ENCODE data around the gene CGB3. TPM values are rescaled to one million over a fixed set of nuclear protein-coding genes. Genes with fewer than 3 reads are reported as not detected.
"Not testable (repeated sequence)": the region's sequence is repeated elsewhere in the genome, so short reads cannot be mapped to it uniquely, and the experiment has no call there.

Gene CGB3
- total RNA-seq, 1 experiment from 2014 or later, result not detected

- POLR2A ChIA-PET (ENCODE audit: unreplicated experiment), result no interaction called here
- no peak overlapping the region for H3K4me3 ChIP-seq (ENCODE audit: low read length)
- no peaks in the 10 kb centered on the region for H3K36me3 ChIP-seq (ENCODE audit: low read depth, low read length)
- H3K4me1 ChIP-seq (ENCODE audit: insufficient read depth, low read length), result peaks cover 4% of the 10 kb centered on the region; the same call in 1 of the 2 replicates
- BruUV-seq (replicated peaks), result no TSS peak
- CTCF ChIA-PET, result no interaction called here
- H3K9me2 ChIP-seq (replicated peaks; ENCODE audit: low read length), result no peaks in the 10 kb centered on the region
- H3K79me2 ChIP-seq (ENCODE audit: low read length), result no peaks in the 10 kb centered on the region
- no peaks in the 10 kb centered on the region for H3K27me3 ChIP-seq (ENCODE audit: low read length)
- TF ChIP-seq EZH2 (IDR thresholded peaks at IDR 0.05; ENCODE audit: low read length, unreplicated experiment) (no peak), CTCF (conservative IDR thresholded peaks at IDR 0.05; ENCODE audit: low read depth, low read length) (no peak), EZH2phosphoT487 (IDR thresholded peaks at IDR 0.05; ENCODE audit: borderline replicate concordance, low read length) (no peak)
- H3K9me3 ChIP-seq (ENCODE audit: low read length), result no peaks in the 10 kb centered on the region
- no peak overlapping the region for H2AFZ ChIP-seq (ENCODE audit: low read length)
- no peaks in the 10 kb centered on the region for H3F3A ChIP-seq (ENCODE audit: low read length, unreplicated experiment)
- no peaks in the 10 kb centered on the region for H4K20me1 ChIP-seq (ENCODE audit: low read length)
- intact Hi-C loops (cut with micrococcal nuclease), result no loop called here
- H3K27ac ChIP-seq (ENCODE audit: low read length), result no peak overlapping the region
- no peak overlapping the region for H3K4me2 ChIP-seq (ENCODE audit: low read length)
- DNase-seq (no peak), ATAC-seq (no peak)
- H3K9ac ChIP-seq (ENCODE audit: low read length), result no peak overlapping the region
Measured at GRCh38 chr19:49058562-49058961, 34.4 kb upstream of the CGB3 start.

- intact Hi-C loops (cut with micrococcal nuclease), result no loop called here
- Histone ChIP-seq H4K20me1 (ENCODE audit: low read length) (no peaks in the 10 kb centered on the region), H2AFZ (ENCODE audit: low read length) (peak within 1 kb of the TSS; percentile 85), H3K9ac (ENCODE audit: low read length) (0 out of 2 replicates have a peak within 1 kb of the TSS, but pooled peaks have one; percentile 12), H3K36me3 (ENCODE audit: low read depth, low read length) (no peaks in the 10 kb centered on the region), H3K27ac (ENCODE audit: low read length) (no peak within 1 kb of the TSS), H3K9me3 (ENCODE audit: low read length) (no peaks in the 10 kb centered on the region), H3K27me3 (ENCODE audit: low read length) (no peaks in the 10 kb centered on the region), H3K79me2 (ENCODE audit: low read length) (no peaks in the 10 kb centered on the region), H3F3A (ENCODE audit: low read length, unreplicated experiment) (no peaks in the 10 kb centered on the region), H3K4me1 (ENCODE audit: insufficient read depth, low read length) (peaks cover 4% of the 10 kb centered on the region; the same call in 1 of the 2 replicates), H3K9me2 (replicated peaks; ENCODE audit: low read length) (no peaks in the 10 kb centered on the region), H3K4me2 (ENCODE audit: low read length) (peak within 1 kb of the TSS; percentile 96), H3K4me3 (ENCODE audit: low read length) (peak within 1 kb of the TSS; percentile 71)
- DNase-seq (peak; percentile 70), ATAC-seq (peak; percentile 75)
- CTCF ChIA-PET, result interaction anchor here (0.5 to 0.9 kb wide), 2 partner anchors 16 to 86 kb away, joined by 3 read pairs; no protein-coding TSS in a partner anchor
- no TSS peak for BruUV-seq (replicated peaks)
- TF ChIP-seq EZH2phosphoT487 (IDR thresholded peaks at IDR 0.05; ENCODE audit: borderline replicate concordance, low read length), result no peak
- TF ChIP-seq CTCF (conservative IDR thresholded peaks at IDR 0.05; ENCODE audit: low read depth, low read length), result no peak
- TF ChIP-seq EZH2 (IDR thresholded peaks at IDR 0.05; ENCODE audit: low read length, unreplicated experiment), result no peak
- POLR2A ChIA-PET (ENCODE audit: unreplicated experiment), result interaction anchor here (1.0 kb wide), 1 partner anchor 64 kb away, joined by 4 read pairs; the partner anchor contains the start of genes GYS1 and RUVBL2
Measured at GRCh38 chr19:49057636-49058234, 33.6 kb upstream of the CGB3 start, which contains the start of gene CGB7. TSS of gene CGB7 (minus strand) at chr19:49057749. CDS start at chr19:49055375, 2,374 bp downstream.

GRCh38 chr19:49056902-49057596 lies 32.9 kb upstream of the CGB3 start:
- H3K79me2 ChIP-seq (ENCODE audit: low read length); ATAC-seq; H3K36me3 ChIP-seq (ENCODE audit: low read depth, low read length); BruUV-seq (replicated peaks); H3K9me3 ChIP-seq (ENCODE audit: low read length); DNase-seq; H3F3A ChIP-seq (ENCODE audit: low read length, unreplicated experiment); intact Hi-C loops (cut with micrococcal nuclease); H4K20me1 ChIP-seq (ENCODE audit: low read length); H3K27me3 ChIP-seq (ENCODE audit: low read length); H3K9me2 ChIP-seq (replicated peaks; ENCODE audit: low read length); H3K9ac ChIP-seq (ENCODE audit: low read length); H3K4me1 ChIP-seq (ENCODE audit: insufficient read depth, low read length); H3K27ac ChIP-seq (ENCODE audit: low read length): not testable (repeated sequence)
- Histone ChIP-seq H2AFZ (ENCODE audit: low read length) (peak overlapping the region; percentile 85; the same call in 1 of the 2 replicates), H3K4me2 (ENCODE audit: low read length) (peak overlapping the region; percentile 96), H3K4me3 (ENCODE audit: low read length) (peak overlapping the region; percentile 71)
- ChIA-PET CTCF (interaction anchor here (0.5 to 0.9 kb wide), 3 partner anchors 17 to 86 kb away, joined by 3 read pairs; partner anchors contain the start of gene RUVBL2), POLR2A (ENCODE audit: unreplicated experiment) (interaction anchor here (0.6 to 1.0 kb wide), 2 partner anchors 18 to 64 kb away, joined by 3 to 4 read pairs; partner anchors contain the start of genes GYS1 and RUVBL2)
